Measurements from ENCODE around the gene FAM167B.
"Not testable (repeated sequence)": the region's sequence is repeated elsewhere in the genome, so short reads cannot be mapped to it uniquely, and the experiment has no call there.

FAM167B gene

GRCh38 chr1:32256473-32257226, 9.6 kb downstream of the FAM167B start:
- Histone ChIP-seq H3K36me3 (ENCODE audit: control insufficient read depth in 2 of 2, insufficient read depth in 2 of 2, low read length in 2 of 2) (no peaks in the 10 kb centered on the region), H3K4me1 (ENCODE audit: control insufficient read depth in 2 of 2, insufficient read depth in 2 of 2, low read length in 2 of 2) (peaks cover 0 to 3% of the 10 kb centered on the region in 2 donors), H3K4me3 (ENCODE audit: low read length in 2 of 2) (no peak overlapping the region), H3K9ac (ENCODE audit: low read depth in 1 of 2, low read length in 2 of 2) (no peak overlapping the region), H3K27ac (ENCODE audit: low read depth in 2 of 2, low read length in 2 of 2) (no peak overlapping the region), H3K27me3 (ENCODE audit: control insufficient read depth in 2 of 2, insufficient read depth in 2 of 2, low read length in 2 of 2) (no peaks in the 10 kb centered on the region), H3K9me3 (ENCODE audit: control insufficient read depth in 2 of 2, low read length in 2 of 2) (no peaks in the 10 kb centered on the region)

- H3K4me1 ChIP-seq (ENCODE audit: control insufficient read depth in 2 of 2, insufficient read depth in 2 of 2, low read length in 2 of 2) = peaks cover 0 to 3% of the 10 kb centered on the region in 2 donors
- no peak overlapping the region for H3K27ac ChIP-seq (ENCODE audit: low read depth in 2 of 2, low read length in 2 of 2)
- no peak overlapping the region for H3K4me3 ChIP-seq (ENCODE audit: low read length in 2 of 2)
- H3K27me3 ChIP-seq (ENCODE audit: control insufficient read depth in 2 of 2, insufficient read depth in 2 of 2, low read length in 2 of 2) = no peaks in the 10 kb centered on the region
- H3K36me3 ChIP-seq (ENCODE audit: control insufficient read depth in 2 of 2, insufficient read depth in 2 of 2, low read length in 2 of 2) = no peaks in the 10 kb centered on the region
- no peaks in the 10 kb centered on the region for H3K9me3 ChIP-seq (ENCODE audit: control insufficient read depth in 2 of 2, low read length in 2 of 2)
- H3K9ac ChIP-seq (ENCODE audit: low read depth in 1 of 2, low read length in 2 of 2) = no peak overlapping the region
Observed at GRCh38 chr1:32257227-32257508, 10.1 kb downstream of the FAM167B start.

- not testable (repeated sequence) for H3K9ac ChIP-seq (ENCODE audit: low read depth in 1 of 2, low read length in 2 of 2); H3K9me3 ChIP-seq (ENCODE audit: control insufficient read depth in 2 of 2, low read length in 2 of 2); H3K36me3 ChIP-seq (ENCODE audit: control insufficient read depth in 2 of 2, insufficient read depth in 2 of 2, low read length in 2 of 2); H3K27me3 ChIP-seq (ENCODE audit: control insufficient read depth in 2 of 2, insufficient read depth in 2 of 2, low read length in 2 of 2); H3K4me3 ChIP-seq (ENCODE audit: low read length in 2 of 2); H3K4me1 ChIP-seq (ENCODE audit: control insufficient read depth in 2 of 2, insufficient read depth in 2 of 2, low read length in 2 of 2); H3K27ac ChIP-seq (ENCODE audit: low read depth in 2 of 2, low read length in 2 of 2)
Observed at GRCh38 chr1:32263236-32263593, 16.2 kb downstream of the FAM167B start.

GRCh38 chr1:32263744-32264143, 16.7 kb downstream of the FAM167B start:
- Histone ChIP-seq H3K27me3 (ENCODE audit: control insufficient read depth in 2 of 2, insufficient read depth in 2 of 2, low read length in 2 of 2) (no peaks in the 10 kb centered on the region), H3K36me3 (ENCODE audit: control insufficient read depth in 2 of 2, insufficient read depth in 2 of 2, low read length in 2 of 2) (no peaks in the 10 kb centered on the region), H3K27ac (ENCODE audit: low read depth in 2 of 2, low read length in 2 of 2) (no peak overlapping the region), H3K4me1 (ENCODE audit: control insufficient read depth in 2 of 2, insufficient read depth in 2 of 2, low read length in 2 of 2) (no peaks in the 10 kb centered on the region), H3K4me3 (ENCODE audit: low read length in 2 of 2) (no peak overlapping the region), H3K9ac (ENCODE audit: low read depth in 1 of 2, low read length in 2 of 2) (no peak overlapping the region), H3K9me3 (ENCODE audit: control insufficient read depth in 2 of 2, low read length in 2 of 2) (no peaks in the 10 kb centered on the region)

- no peaks in the 10 kb centered on the region for H3K36me3 ChIP-seq (ENCODE audit: control insufficient read depth in 2 of 2, insufficient read depth in 2 of 2, low read length in 2 of 2)
- no peak overlapping the region for H3K4me3 ChIP-seq (ENCODE audit: low read length in 2 of 2)
- H3K27ac ChIP-seq (ENCODE audit: low read depth in 2 of 2, low read length in 2 of 2) = no peak overlapping the region
- H3K4me1 ChIP-seq (ENCODE audit: control insufficient read depth in 2 of 2, insufficient read depth in 2 of 2, low read length in 2 of 2) = no peaks in the 10 kb centered on the region
- H3K9me3 ChIP-seq (ENCODE audit: control insufficient read depth in 2 of 2, low read length in 2 of 2) = no peaks in the 10 kb centered on the region
- no peaks in the 10 kb centered on the region for H3K27me3 ChIP-seq (ENCODE audit: control insufficient read depth in 2 of 2, insufficient read depth in 2 of 2, low read length in 2 of 2)
- no peak overlapping the region for H3K9ac ChIP-seq (ENCODE audit: low read depth in 1 of 2, low read length in 2 of 2)
Observed at GRCh38 chr1:32265846-32266245, 18.8 kb downstream of the FAM167B start.

GRCh38 chr1:32266921-32267591, 20.0 kb downstream of the FAM167B start:
- Histone ChIP-seq H3K36me3 (ENCODE audit: control insufficient read depth in 2 of 2, insufficient read depth in 2 of 2, low read length in 2 of 2) (no peaks in the 10 kb centered on the region), H3K4me1 (ENCODE audit: control insufficient read depth in 2 of 2, insufficient read depth in 2 of 2, low read length in 2 of 2) (no peaks in the 10 kb centered on the region), H3K27ac (ENCODE audit: low read depth in 2 of 2, low read length in 2 of 2) (no peak overlapping the region), H3K9ac (ENCODE audit: low read depth in 1 of 2, low read length in 2 of 2) (no peak overlapping the region), H3K4me3 (ENCODE audit: low read length in 2 of 2) (no peak overlapping the region), H3K27me3 (ENCODE audit: control insufficient read depth in 2 of 2, insufficient read depth in 2 of 2, low read length in 2 of 2) (no peaks in the 10 kb centered on the region), H3K9me3 (ENCODE audit: control insufficient read depth in 2 of 2, low read length in 2 of 2) (no peaks in the 10 kb centered on the region)

- H3K9me3 ChIP-seq (ENCODE audit: control insufficient read depth in 2 of 2, low read length in 2 of 2) = no peaks in the 10 kb centered on the region
- no peaks in the 10 kb centered on the region for H3K36me3 ChIP-seq (ENCODE audit: control insufficient read depth in 2 of 2, insufficient read depth in 2 of 2, low read length in 2 of 2)
- no peak overlapping the region for H3K9ac ChIP-seq (ENCODE audit: low read depth in 1 of 2, low read length in 2 of 2)
- H3K4me3 ChIP-seq (ENCODE audit: low read length in 2 of 2) = no peak overlapping the region
- H3K27me3 ChIP-seq (ENCODE audit: control insufficient read depth in 2 of 2, insufficient read depth in 2 of 2, low read length in 2 of 2) = no peaks in the 10 kb centered on the region
- no peak overlapping the region for H3K27ac ChIP-seq (ENCODE audit: low read depth in 2 of 2, low read length in 2 of 2)
- H3K4me1 ChIP-seq (ENCODE audit: control insufficient read depth in 2 of 2, insufficient read depth in 2 of 2, low read length in 2 of 2) = peaks cover 0 to 4% of the 10 kb centered on the region in 2 donors
Observed at GRCh38 chr1:32269744-32270143, 22.7 kb downstream of the FAM167B start.

GRCh38 chr1:32272557-32273390, 25.8 kb downstream of the FAM167B start:
- peak overlapping the region in 1 of 2 donors; percentile 4 for H3K27ac ChIP-seq (ENCODE audit: low read depth in 2 of 2, low read length in 2 of 2)
- H3K4me3 ChIP-seq (ENCODE audit: low read length in 2 of 2) = no peak overlapping the region
- H3K4me1 ChIP-seq (ENCODE audit: control insufficient read depth in 2 of 2, insufficient read depth in 2 of 2, low read length in 2 of 2) = peaks cover 0 to 4% of the 10 kb centered on the region in 2 donors
- H3K27me3 ChIP-seq (ENCODE audit: control insufficient read depth in 2 of 2, insufficient read depth in 2 of 2, low read length in 2 of 2) = peaks cover 0 to 2% of the 10 kb centered on the region in 2 donors
- H3K36me3 ChIP-seq (ENCODE audit: control insufficient read depth in 2 of 2, insufficient read depth in 2 of 2, low read length in 2 of 2) = no peaks in the 10 kb centered on the region
- no peaks in the 10 kb centered on the region for H3K9me3 ChIP-seq (ENCODE audit: control insufficient read depth in 2 of 2, low read length in 2 of 2)
- no peak overlapping the region for H3K9ac ChIP-seq (ENCODE audit: low read depth in 1 of 2, low read length in 2 of 2)

GRCh38 chr1:32273391-32274208, 26.6 kb downstream of the FAM167B start:
- no peaks in the 10 kb centered on the region for H3K9me3 ChIP-seq (ENCODE audit: control insufficient read depth in 2 of 2, low read length in 2 of 2)
- H3K36me3 ChIP-seq (ENCODE audit: control insufficient read depth in 2 of 2, insufficient read depth in 2 of 2, low read length in 2 of 2) = no peaks in the 10 kb centered on the region
- H3K4me1 ChIP-seq (ENCODE audit: control insufficient read depth in 2 of 2, insufficient read depth in 2 of 2, low read length in 2 of 2) = peaks cover 0 to 4% of the 10 kb centered on the region in 2 donors
- H3K9ac ChIP-seq (ENCODE audit: low read depth in 1 of 2, low read length in 2 of 2) = no peak overlapping the region
- peak overlapping the region in 1 of 2 donors; percentile 4 for H3K27ac ChIP-seq (ENCODE audit: low read depth in 2 of 2, low read length in 2 of 2)
- no peak overlapping the region for H3K4me3 ChIP-seq (ENCODE audit: low read length in 2 of 2)
- peaks cover 0 to 2% of the 10 kb centered on the region in 2 donors for H3K27me3 ChIP-seq (ENCODE audit: control insufficient read depth in 2 of 2, insufficient read depth in 2 of 2, low read length in 2 of 2)

All from mucosa of rectum (tissue), 2 donors.